Loucy (cell line): ENCODE measurements around the gene SRRM1.

Source experiments
- H2AFZ ChIP-seq: fragments of 200-600 bp; sonication (generic); 2 replicates; pipeline ENCODE4 v1.6.0; 2016; ENCODE audit warnings: antibody characterized with exemption, mild to moderate bottlenecking, low read length, moderate library complexity
- H3F3A ChIP-seq: fragments of 200-600 bp; 2 replicates; pipeline ENCODE4 v1.6.0; 2016; ENCODE audit warnings: antibody characterized with exemption, low read depth, mild to moderate bottlenecking
- H3K27me3 ChIP-seq: fragments of 200-600 bp; sonication (generic); 2 replicates; pipeline ENCODE4 v1.6.1; 2014; ENCODE audit warnings: low read length, mild to moderate bottlenecking; ENCODE audit not compliant: insufficient read depth, poor library complexity, severe bottlenecking
- H3K36me3 ChIP-seq: fragments of 200-600 bp; sonication (generic); 2 replicates; pipeline ENCODE4 v1.6.1; 2016; ENCODE audit warnings: low read length; ENCODE audit not compliant: insufficient read depth
- H3K4me1 ChIP-seq: fragments of 200-600 bp; sonication (generic); 2 replicates; pipeline ENCODE4 v1.5.1; 2014; ENCODE audit warnings: low read length, mild to moderate bottlenecking; ENCODE audit not compliant: insufficient read depth, poor library complexity, severe bottlenecking
- H3K4me2 ChIP-seq: fragments of 200-600 bp; sonication (generic); 2 replicates; pipeline ENCODE4 v1.6.0; 2014; ENCODE audit warnings: antibody characterized with exemption, low read length, low read depth, mild to moderate bottlenecking; ENCODE audit not compliant: poor library complexity, severe bottlenecking
- H3K4me3 ChIP-seq: fragments of 200-600 bp; sonication (generic); 2 replicates; pipeline ENCODE4 v1.5.1; 2014; ENCODE audit warnings: low read length, mild to moderate bottlenecking, mixed read lengths; ENCODE audit not compliant: poor library complexity, severe bottlenecking
- H3K79me2 ChIP-seq: fragments of 200-600 bp; sonication (generic); 2 replicates; pipeline ENCODE4 v1.6.1; 2014; ENCODE audit warnings: low read length; ENCODE audit not compliant: insufficient read depth
- H3K9ac ChIP-seq: fragments of 200-600 bp; sonication (generic); 2 replicates; pipeline ENCODE4 v1.6.0; 2014; ENCODE audit warnings: mild to moderate bottlenecking, low read depth, low read length, moderate library complexity; ENCODE audit not compliant: poor library complexity, severe bottlenecking
- H3K9me2 ChIP-seq: fragments of 200-600 bp; sonication (generic); replicated peaks from 2 replicates; pipeline ENCODE4 v1.6.1; 2016; ENCODE audit warnings: low read depth, low read length, mixed read lengths
- H3K9me3 ChIP-seq: fragments of 200-600 bp; sonication (generic); 2 replicates; pipeline ENCODE4 v1.6.1; 2014; ENCODE audit warnings: mild to moderate bottlenecking, antibody characterized with exemption, low read length, low read depth; ENCODE audit not compliant: insufficient read depth
- H4K20me1 ChIP-seq: fragments of 200-600 bp; sonication (generic); 2 replicates; pipeline ENCODE4 v1.6.0; 2014; ENCODE audit warnings: antibody characterized with exemption, low read length, mild to moderate bottlenecking; ENCODE audit not compliant: insufficient read depth, poor library complexity, severe bottlenecking
- CTCF ChIP-seq: fragments of 200-600 bp; sonication (generic); conservative IDR thresholded peaks from 2 replicates; pipeline ENCODE4 v1.5.1; 2014; ENCODE audit warnings: mild to moderate bottlenecking, antibody characterized with exemption, low read length
- EZH2phosphoT487 ChIP-seq: fragments of 200-600 bp; IDR thresholded peaks from 2 replicates; pipeline ENCODE4 v1.6.1; 2018; ENCODE audit warnings: antibody characterized with exemption, mild to moderate bottlenecking, moderate library complexity, borderline replicate concordance

SRRM1 gene

GRCh38 chr1:24692351-24692980, 49.4 kb downstream of the SRRM1 start:
- no peak for TF ChIP-seq EZH2phosphoT487
- TF ChIP-seq CTCF: no peak
- Histone ChIP-seq H2AFZ (no peak overlapping the region), H3K4me2 (no peak overlapping the region), H3K36me3 (no peaks in the 10 kb centered on the region), H3K9ac (no peak overlapping the region), H3K4me3 (no peak overlapping the region), H3F3A (no peaks in the 10 kb centered on the region), H3K9me2 (no peaks in the 10 kb centered on the region), H3K79me2 (no peaks in the 10 kb centered on the region), H3K27me3 (no peaks in the 10 kb centered on the region), H3K4me1 (no peaks in the 10 kb centered on the region), H3K9me3 (no peaks in the 10 kb centered on the region), H4K20me1 (no peaks in the 10 kb centered on the region)

GRCh38 chr1:24693827-24694379, 50.8 kb downstream of the SRRM1 start:
- Histone ChIP-seq H3K27me3 (no peaks in the 10 kb centered on the region), H3K4me3 (no peak overlapping the region), H3K4me2 (no peak overlapping the region), H3K79me2 (no peaks in the 10 kb centered on the region), H3K9ac (no peak overlapping the region), H4K20me1 (no peaks in the 10 kb centered on the region), H3K36me3 (no peaks in the 10 kb centered on the region), H3F3A (no peaks in the 10 kb centered on the region), H3K9me3 (no peaks in the 10 kb centered on the region), H3K4me1 (no peaks in the 10 kb centered on the region), H3K9me2 (no peaks in the 10 kb centered on the region), H2AFZ (no peak overlapping the region)
- TF ChIP-seq EZH2phosphoT487 (no peak), CTCF (no peak)

- Histone ChIP-seq H3K9ac (no peak overlapping the region), H3K9me3 (no peaks in the 10 kb centered on the region), H3K9me2 (no peaks in the 10 kb centered on the region), H3K4me1 (no peaks in the 10 kb centered on the region), H3F3A (no peaks in the 10 kb centered on the region), H3K36me3 (no peaks in the 10 kb centered on the region), H3K4me3 (no peak overlapping the region), H3K4me2 (no peak overlapping the region), H4K20me1 (no peaks in the 10 kb centered on the region), H2AFZ (no peak overlapping the region), H3K27me3 (no peaks in the 10 kb centered on the region), H3K79me2 (no peaks in the 10 kb centered on the region)
- no peak for TF ChIP-seq CTCF
- no peak for TF ChIP-seq EZH2phosphoT487
Measured at GRCh38 chr1:24694380-24694843, 51.3 kb downstream of the SRRM1 start.
